Endothelial cell of umbilical vein (primary cell): ENCODE data around the gene ALG2. TPM values are rescaled to one million over a fixed set of nuclear protein-coding genes. Genes with fewer than 3 reads are reported as not detected.
A peak's percentile ranks its signal among the peaks of the same experiment; 100 is the strongest.

ENCODE experiments used
- BruUV-seq: library from RNA; stranded (reverse); fragments of 400-500 nt; replicated peaks from 2 replicates; lab custom pipeline; 2021; lab: Mats Ljungman, UMichigan
- CTCF ChIA-PET: fragments of 300-600, 350-600 bp; sonication (Branson Sonifier 250); formaldehyde crosslinking; loops from one replicate; lab custom pipeline; 2021; ENCODE audit warnings: antibody characterized with exemption, inconsistent platforms; lab: Charles Lee
- POLR2A ChIA-PET: fragments of 300-600, 350-600 bp; sonication (Branson Sonifier 250); formaldehyde crosslinking; loops from one replicate; lab custom pipeline; 2021; ENCODE audit warnings: antibody characterized with exemption, inconsistent platforms; lab: Charles Lee
- DNase-seq: peaks from one replicate; pipeline ENCODE4 v3.0.0-alpha.2; 2011; ENCODE audit warnings: low read depth, low spot score
- FAIRE-seq: peaks from 2 replicates; lab custom pipeline; 2011; peaks lifted over from hg19 to GRCh38; lab: Jason Lieb, UNC
- H2AFZ ChIP-seq: 2 replicates; pipeline ENCODE4 v1.6.0; 2012; ENCODE audit warnings: low read depth, low read length, control low read depth, inconsistent platforms
- H3K27ac ChIP-seq: 2 replicates; pipeline ENCODE4 v1.5.1; 2011; ENCODE audit warnings: low read depth, mild to moderate bottlenecking, control low read depth, low read length, moderate library complexity; ENCODE audit not compliant: insufficient read depth
- H3K27me3 ChIP-seq, 2 experiments: 2 replicates each; pipeline versions ENCODE4 v1.6.0 to v1.6.1; 2011; ENCODE audit warnings: low read length in 2 of 2, mixed read lengths in 1 of 2; ENCODE audit not compliant: control insufficient read depth in 2 of 2, insufficient read depth in 2 of 2
- H3K36me3 ChIP-seq, 2 experiments: 2 replicates in 1 of 2; 3 replicates in 1 of 2; pipeline ENCODE4 v1.5.1; 2011; ENCODE audit warnings: low read length in 2 of 2, mild to moderate bottlenecking in 1 of 2, moderate library complexity in 1 of 2; ENCODE audit not compliant: control insufficient read depth in 2 of 2, insufficient read depth in 2 of 2; ENCODE audit errors: extremely low read depth in 1 of 2
- H3K4me1 ChIP-seq: 3 replicates; pipeline ENCODE4 v1.5.1; 2011; ENCODE audit warnings: mild to moderate bottlenecking, low read length; ENCODE audit not compliant: control insufficient read depth, insufficient read depth; ENCODE audit errors: extremely low read depth
- H3K4me2 ChIP-seq: 2 replicates; pipeline ENCODE4 v1.6.1; 2011; ENCODE audit warnings: low read length, control low read depth, mixed read lengths; ENCODE audit not compliant: insufficient read depth
- H3K4me3 ChIP-seq, 3 experiments: fragments of 200-600 bp in 1 of 3; sonication (generic), shearing (Covaris generic) in 1 of 3; replicated peaks in 1 of 3; 2 replicates each; pipeline ENCODE4 v1.5.1; 2011 to 2016; ENCODE audit warnings: control low read depth in 3 of 3, low read length in 3 of 3, mild to moderate bottlenecking in 2 of 3, inconsistent platforms in 1 of 3, low read depth in 1 of 3, moderate library complexity in 1 of 3; ENCODE audit not compliant: insufficient read depth in 1 of 3
- H3K79me2 ChIP-seq: 2 replicates; pipeline ENCODE4 v1.6.0; 2012; ENCODE audit warnings: low read length, inconsistent platforms; ENCODE audit not compliant: control insufficient read depth, insufficient read depth
- H3K9ac ChIP-seq: replicated peaks from 2 replicates; pipeline ENCODE3; 2011; ENCODE audit warnings: low read length, control low read depth; ENCODE audit not compliant: insufficient read depth; ENCODE audit errors: extremely low read depth
- H3K9me1 ChIP-seq: replicated peaks from 3 replicates; pipeline ENCODE4 v1.6.0; 2011; ENCODE audit warnings: mild to moderate bottlenecking, low read length; ENCODE audit not compliant: control insufficient read depth, insufficient read depth; ENCODE audit errors: extremely low read depth
- H3K9me3 ChIP-seq: replicated peaks from 2 replicates; pipeline ENCODE4 v1.5.1; 2012; ENCODE audit warnings: low read length, inconsistent platforms; ENCODE audit not compliant: control insufficient read depth, insufficient read depth
- H4K20me1 ChIP-seq: replicated peaks from 2 replicates; pipeline ENCODE3; 2011; ENCODE audit warnings: mild to moderate bottlenecking, low read length; ENCODE audit not compliant: control insufficient read depth, insufficient read depth; ENCODE audit errors: extremely low read depth
- CTCF ChIP-seq, 2 donors: IDR thresholded peaks; 1 replicate in 1 of 2; 2 replicates in 1 of 2; pipeline ENCODE4 v1.5.1; 2011; ENCODE audit warnings: low read length in 2 of 2, mild to moderate bottlenecking in 2 of 2, moderate library complexity in 2 of 2, control low read depth in 1 of 2, inconsistent platforms in 1 of 2, low read depth in 1 of 2; ENCODE audit not compliant: insufficient read depth in 1 of 2; ENCODE audit errors: extremely low read depth in 1 of 2
- EZH2 ChIP-seq: IDR thresholded peaks from 2 replicates; pipeline ENCODE4 v1.6.1; 2012; ENCODE audit warnings: borderline replicate concordance, low read depth, mild to moderate bottlenecking, moderate library complexity, low read length, inconsistent platforms; ENCODE audit not compliant: severe bottlenecking
- FOS ChIP-seq: IDR thresholded peaks from 2 replicates; pipeline ENCODE4 v1.6.1; 2011; ENCODE audit warnings: mild to moderate bottlenecking, low read length, moderate library complexity, borderline replicate concordance; ENCODE audit not compliant: insufficient read depth
- GATA2 ChIP-seq: IDR thresholded peaks from 2 replicates; pipeline ENCODE4 v1.7.0; 2011; ENCODE audit warnings: low read depth, mild to moderate bottlenecking, moderate library complexity, mixed read lengths, low read length; ENCODE audit not compliant: insufficient read length, insufficient read depth
- JUN ChIP-seq: IDR thresholded peaks from 2 replicates; pipeline ENCODE4 v1.6.1; 2011; ENCODE audit warnings: borderline replicate concordance, low read depth; ENCODE audit not compliant: insufficient read length, insufficient read depth
- MAX ChIP-seq: IDR thresholded peaks from 2 replicates; pipeline ENCODE4 v1.6.1; 2011; ENCODE audit not compliant: insufficient read depth, insufficient read length
- MYC ChIP-seq: IDR thresholded peaks from one replicate; pipeline ENCODE4 v1.6.1; 2011; ENCODE audit warnings: mild to moderate bottlenecking, low read depth, low read length
- POLR2A ChIP-seq: IDR thresholded peaks from 2 replicates; pipeline ENCODE4 v1.6.1; 2012; ENCODE audit warnings: low read depth, mild to moderate bottlenecking, control low read depth, low read length
- POLR2AphosphoS5 ChIP-seq: IDR thresholded peaks from 2 replicates; pipeline ENCODE4 v1.6.1; 2012; ENCODE audit warnings: low read depth, mild to moderate bottlenecking, control low read depth, low read length, moderate library complexity; ENCODE audit not compliant: insufficient read depth
- dilution Hi-C: fragments of 300-500 bp; cut with MboI; formaldehyde crosslinking; loops from one replicate; pipeline ENCODE4 v1.15.0; 2019; ENCODE audit warnings: low sequenced_read_pairs; ENCODE audit not compliant: extremely low pct_ligation_motif_present
- intact Hi-C: fragments of 100-400 bp; cut with micrococcal nuclease; formaldehyde crosslinking; loops from one replicate; pipeline ENCODE4 v1.10.0; 2022
- polyA plus RNA-seq, 4 experiments: library from polyadenylated mRNA; depleted of rRNA in 3 of 4; stranded (reverse) in 3 of 4; unstranded in 1 of 4; fragments of >200 nt; gene quantifications; 2 replicates each; pipeline versions ENCODE4 v1.2.1 to v1.2.3, GENCODE V29; 2011 to 2012; ENCODE audit warnings: missing spikeins in 1 of 4
- total RNA-seq: library from RNA; stranded (reverse); gene quantifications from 2 replicates; pipeline ENCODE4 v1.2.3, GENCODE V29; 2021

The ALG2 gene
- total and polyA plus RNA-seq, 2 donors (not counting 3 experiments of a cell fraction or from before 2014, with no cell fraction given) = 32.4 to 40.7 TPM

DNA sequence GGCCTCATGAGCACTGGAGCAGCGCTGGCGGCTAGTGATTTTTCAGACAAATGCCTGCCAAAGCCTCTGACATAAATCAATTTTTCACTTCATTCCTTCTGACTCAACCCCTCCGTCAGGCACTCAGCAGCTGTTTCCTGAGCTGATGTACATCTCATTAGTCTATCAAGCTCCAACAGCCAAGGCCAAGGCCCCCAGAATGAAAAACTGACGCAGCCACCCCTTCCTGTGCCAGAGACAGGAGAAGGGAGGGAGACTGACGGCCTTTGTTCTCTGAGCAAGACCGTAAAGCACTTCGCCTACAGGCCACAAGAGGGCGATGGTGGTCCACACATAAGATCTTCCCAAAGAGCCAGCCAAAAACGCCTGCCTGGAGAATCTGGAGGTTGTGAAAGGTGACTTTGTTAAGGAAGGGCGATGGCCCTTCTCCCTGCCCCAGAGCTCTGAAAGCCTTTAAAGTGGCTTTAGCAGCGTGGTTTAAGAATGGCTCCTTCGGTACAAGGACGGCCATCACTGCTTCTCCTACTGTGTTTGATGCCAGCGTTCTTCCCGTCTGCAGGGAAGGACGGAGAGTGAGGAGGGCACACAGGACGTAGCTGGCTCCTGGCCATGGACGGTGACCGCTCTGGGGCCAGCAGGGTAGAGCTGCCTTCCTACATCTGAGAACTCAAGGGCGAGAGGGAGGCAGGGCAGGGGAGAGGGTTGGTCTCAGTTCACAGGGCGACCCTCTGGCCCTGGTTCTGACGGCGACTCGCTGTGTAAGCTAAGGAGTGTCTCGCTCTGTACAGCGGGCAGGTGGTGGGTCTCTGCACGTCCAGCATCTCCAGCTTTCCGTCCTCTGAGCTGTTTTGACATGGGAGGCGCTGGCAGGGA lies 37.0 kb downstream of the ALG2 start:
- dilution Hi-C loops (no loop called here), intact Hi-C loops (loop anchor here (1.0 to 5.0 kb wide), 13 partner anchors 21 to 1411 kb away; partner anchors contain the start of genes ERP44, INVS, NR4A3 and SEC61B)
- Histone ChIP-seq H3K9me3 (no peaks in the 10 kb centered on the region), H3K9me1 (no peaks in the 10 kb centered on the region), H4K20me1 (no peaks in the 10 kb centered on the region), H3K4me2 (peak overlapping the region; percentile 66), H3K4me1 (peaks cover 10% of the 10 kb centered on the region), H3K4me3 (peak overlapping the region in 2 of 3 experiments; percentile 20 to 25), H3K27me3 (peaks cover 3 to 5% of the 10 kb centered on the region in 2 experiments), H3K9ac (peak overlapping the region; percentile 52), H2AFZ (peak overlapping the region; percentile 91), H3K79me2 (no peaks in the 10 kb centered on the region), H3K36me3 (no peaks in the 10 kb centered on the region), H3K27ac (peak overlapping the region; percentile 88)
- peak; percentile 99 for DNase-seq
- POLR2A ChIA-PET = interaction anchor here (1.3 to 2.0 kb wide), 2 partner anchors 38 to 637 kb away, joined by 3 to 13 read pairs; partner anchors contain the start of genes ALG2, NR4A3 and SEC61B
- peak; percentile 94 to 97 for TF ChIP-seq CTCF (IDR thresholded peaks at IDR 0.05; ENCODE audit: extremely low read depth in 1 of 2, insufficient read depth in 1 of 2, low read depth in 1 of 2, low read length in 2 of 2)
- peak; percentile 82 for TF ChIP-seq JUN
- peak; percentile 97 for TF ChIP-seq FOS
- no peak for TF ChIP-seq MAX
- TF ChIP-seq EZH2 = no peak
- no peak for TF ChIP-seq MYC
- TF ChIP-seq POLR2A = peak; percentile 50
- TF ChIP-seq GATA2 = peak; percentile 92
- peak; percentile 87 for TF ChIP-seq POLR2AphosphoS5
- no TSS peak for BruUV-seq
- CTCF ChIA-PET = interaction anchor here (0.6 to 3.5 kb wide), 55 partner anchors 9 to 1417 kb away, joined by 3 to 30 read pairs (median 4); partner anchors contain the start of genes ALG2, ERP44, INVS and NR4A3
- peak; percentile 100 for FAIRE-seq
